Stomach smooth muscle (tissue), 2 donors: ENCODE data around the gene MMP25.

ENCODE experiments used
- H3K27ac ChIP-seq: one replicate; pipeline ENCODE4 v1.7.0; 2013; ENCODE audit warnings: mild to moderate bottlenecking, low read length, inconsistent platforms
- H3K27me3 ChIP-seq, 2 donors: one replicate each; pipeline ENCODE4 v1.7.0; 2013; ENCODE audit warnings: low read length in 2 of 2; ENCODE audit not compliant: insufficient read depth in 2 of 2, control insufficient read depth in 1 of 2
- H3K36me3 ChIP-seq, 2 donors: one replicate each; pipeline ENCODE4 v1.7.0; 2013; ENCODE audit warnings: low read length in 2 of 2; ENCODE audit not compliant: control insufficient read depth in 2 of 2, insufficient read depth in 2 of 2
- H3K4me1 ChIP-seq: one replicate; pipeline ENCODE4 v1.7.0; 2013; ENCODE audit warnings: low read length; ENCODE audit not compliant: control insufficient read depth, insufficient read depth
- H3K4me3 ChIP-seq, 2 donors: one replicate each; pipeline ENCODE4 v1.7.0; 2013; ENCODE audit warnings: low read length in 2 of 2
- H3K9ac ChIP-seq, 2 donors: one replicate each; pipeline ENCODE4 v1.7.0; 2013; ENCODE audit warnings: low read length in 2 of 2, mild to moderate bottlenecking in 1 of 2
- H3K9me3 ChIP-seq, 2 donors: one replicate each; pipeline ENCODE4 v1.7.0; 2013; ENCODE audit warnings: low read length in 2 of 2; ENCODE audit not compliant: control insufficient read depth in 2 of 2
- donor health status: healthy.
- donor health status: Pancreatic carcinoma.

Gene MMP25

DNA sequence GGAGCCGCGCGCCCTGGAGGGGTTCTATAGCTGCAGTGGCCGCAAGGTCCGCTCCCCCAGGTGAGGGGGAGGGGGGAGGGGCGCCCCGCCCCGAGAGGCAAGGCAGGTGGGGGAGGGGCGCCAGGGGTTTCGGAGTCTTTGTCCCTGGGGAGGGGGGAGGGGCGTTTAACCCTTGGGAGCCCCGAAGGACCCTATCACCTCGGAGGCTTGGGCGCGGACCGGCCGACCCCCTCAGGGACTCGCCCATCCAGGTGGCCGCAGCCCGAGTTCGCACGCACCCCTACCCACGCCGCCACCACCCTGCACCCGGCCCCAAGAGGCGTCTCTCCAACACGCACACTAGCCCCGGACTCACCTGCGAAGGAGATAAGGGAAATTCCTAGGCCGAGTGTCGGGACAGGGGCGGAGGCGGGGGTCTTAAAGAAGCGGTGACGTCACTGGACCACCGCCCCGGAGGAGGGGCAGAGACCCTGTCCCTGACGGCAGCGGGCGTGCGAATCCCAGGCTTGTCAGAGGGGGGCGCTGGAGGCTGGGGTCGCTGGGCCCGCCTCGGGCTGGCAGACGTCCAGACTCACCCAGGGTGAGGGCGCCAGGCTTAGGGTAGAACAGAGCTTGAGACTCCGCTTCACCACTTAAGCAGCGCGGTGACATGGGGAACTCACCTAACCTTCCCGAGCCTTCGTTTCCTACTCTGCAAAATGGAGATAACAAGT lies 28.4 kb upstream of the MMP25 start, which contains the start of gene CLDN6:
CLDN6 (minus strand) TSS at position 390 of the 713 bp plus-strand sequence. CDS start 2,162 bp downstream, outside the sequence.
- H3K27ac ChIP-seq: no peak within 1 kb of the TSS
- peaks cover 31% of the 10 kb centered on the region for H3K4me1 ChIP-seq
- H3K9ac ChIP-seq: no peak within 1 kb of the TSS
- no peaks in the 10 kb centered on the region for H3K36me3 ChIP-seq
- no peaks in the 10 kb centered on the region for H3K9me3 ChIP-seq
- H3K27me3 ChIP-seq: peaks cover 22 to 33% of the 10 kb centered on the region in 2 donors
- no peak within 1 kb of the TSS for H3K4me3 ChIP-seq

DNA sequence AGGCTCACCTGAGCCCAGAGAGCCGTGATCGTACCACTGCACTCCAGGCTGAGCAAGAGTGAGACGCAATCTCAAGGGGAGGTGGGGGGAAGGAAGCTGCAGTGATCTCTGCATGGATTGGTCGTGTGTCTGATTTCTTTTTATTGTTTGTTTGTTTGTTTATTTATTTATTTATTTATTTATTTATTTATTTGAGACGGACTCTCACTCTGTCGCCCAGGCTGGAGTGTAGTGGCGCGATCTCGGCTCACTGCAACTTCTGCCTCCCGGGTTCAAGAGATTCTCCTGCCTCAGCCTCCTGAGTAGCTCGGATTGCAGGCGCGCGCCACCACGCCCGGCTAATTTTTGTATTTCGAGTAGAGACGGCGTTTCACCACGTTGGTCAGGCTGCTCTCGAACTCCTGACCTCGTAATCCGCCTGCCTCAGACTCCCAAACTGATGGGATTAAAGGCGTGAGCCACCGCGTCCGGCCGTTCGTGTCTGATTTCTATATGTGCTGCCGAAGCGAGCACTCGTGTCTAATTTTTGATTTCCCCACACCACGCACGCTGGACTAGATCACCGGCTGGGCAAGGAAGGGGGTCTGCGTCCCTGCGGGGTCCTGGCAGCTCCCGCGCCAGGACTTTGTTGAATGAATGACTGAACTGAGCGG lies 26.6 kb upstream of the MMP25 start:
- peaks cover 40% of the 10 kb centered on the region for H3K4me1 ChIP-seq
- peaks cover 15 to 18% of the 10 kb centered on the region in 2 donors for H3K27me3 ChIP-seq
- peak overlapping the region; percentile 52 to 89 for H3K4me3 ChIP-seq
- H3K27ac ChIP-seq: no peak overlapping the region
- peak overlapping the region in 1 of 2 donors; percentile 29 for H3K9ac ChIP-seq
- H3K9me3 ChIP-seq: no peaks in the 10 kb centered on the region
- no peaks in the 10 kb centered on the region for H3K36me3 ChIP-seq

GRCh38 chr16:3020247-3020603 lies 26.1 kb upstream of the MMP25 start, which contains the start of gene TNFRSF12A:
TSS of gene TNFRSF12A (plus strand) at chr16:3020368. CDS start at chr16:3020398, 30 bp downstream.
- Histone ChIP-seq H3K36me3 (no peaks in the 10 kb centered on the region), H3K4me3 (peak within 1 kb of the TSS; percentile 89 to 96), H3K9me3 (no peaks in the 10 kb centered on the region), H3K9ac (peak within 1 kb of the TSS; percentile 74 to 99), H3K27me3 (peaks cover 15 to 18% of the 10 kb centered on the region in 2 donors), H3K27ac (peak within 1 kb of the TSS; percentile 93), H3K4me1 (peaks cover 40% of the 10 kb centered on the region)

DNA sequence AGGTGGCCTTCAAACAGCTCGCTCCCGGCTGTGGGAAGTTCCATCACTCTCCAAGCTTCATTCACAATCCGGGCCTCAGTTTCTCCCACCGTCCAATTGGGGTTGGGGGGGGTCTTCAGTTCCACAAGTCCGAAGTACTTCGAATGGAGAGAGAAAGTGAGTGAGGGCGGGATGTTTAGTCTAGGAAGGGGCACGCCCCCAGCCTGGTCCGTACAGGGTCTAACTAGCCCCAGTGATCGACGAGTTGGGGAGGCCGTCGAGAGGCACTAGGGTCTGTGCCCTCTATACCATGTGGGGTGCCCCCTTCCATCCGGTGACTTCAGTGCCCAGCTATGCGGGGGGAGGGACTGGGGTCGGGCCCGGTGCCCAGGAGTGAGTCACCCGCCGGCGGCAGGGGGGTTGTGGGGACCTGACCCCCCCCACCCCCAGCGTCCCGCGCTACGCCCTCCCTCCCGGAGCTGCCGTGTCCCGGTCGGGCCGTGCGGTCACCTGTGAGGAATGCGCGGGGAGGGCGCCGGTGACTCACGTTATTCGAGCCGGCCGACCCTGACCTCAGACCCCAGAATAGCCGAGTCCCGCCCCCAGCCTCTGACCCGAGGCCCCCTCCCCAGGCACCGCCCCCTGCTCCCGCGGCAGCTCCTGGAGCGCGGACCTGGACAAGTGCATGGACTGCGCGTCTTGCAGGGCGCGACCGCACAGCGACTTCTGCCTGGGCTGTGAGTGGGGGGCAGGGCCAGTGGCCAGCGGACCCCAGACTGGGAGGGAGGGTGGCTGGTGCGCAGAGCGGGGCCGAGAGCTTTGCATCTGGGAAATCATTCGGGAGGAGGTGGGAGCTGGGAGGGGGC lies 25.5 kb upstream of the MMP25 start:
- H3K9me3 ChIP-seq: no peaks in the 10 kb centered on the region
- peak overlapping the region; percentile 74 to 99 for H3K9ac ChIP-seq
- H3K4me3 ChIP-seq: peak overlapping the region; percentile 89 to 96
- H3K27me3 ChIP-seq: peaks cover 15 to 18% of the 10 kb centered on the region in 2 donors
- peak overlapping the region; percentile 93 for H3K27ac ChIP-seq
- peaks cover 40% of the 10 kb centered on the region for H3K4me1 ChIP-seq
- no peaks in the 10 kb centered on the region for H3K36me3 ChIP-seq

GRCh38 chr16:3021449-3022207 lies 24.7 kb upstream of the MMP25 start:
- peak overlapping the region; percentile 89 to 96 for H3K4me3 ChIP-seq
- H3K9me3 ChIP-seq: no peaks in the 10 kb centered on the region
- H3K9ac ChIP-seq: peak overlapping the region; percentile 47 to 99
- H3K27me3 ChIP-seq: peaks cover 15 to 18% of the 10 kb centered on the region in 2 donors
- peaks cover 40% of the 10 kb centered on the region for H3K4me1 ChIP-seq
- H3K36me3 ChIP-seq: peaks cover 4 to 5% of the 10 kb centered on the region in 2 donors
- H3K27ac ChIP-seq: peak overlapping the region; percentile 93

GRCh38 chr16:3022208-3022683 lies 24.1 kb upstream of the MMP25 start:
- Histone ChIP-seq H3K27ac (peak overlapping the region; percentile 93), H3K27me3 (peaks cover 12 to 15% of the 10 kb centered on the region in 2 donors), H3K4me3 (peak overlapping the region; percentile 89 to 96), H3K4me1 (peaks cover 40% of the 10 kb centered on the region), H3K36me3 (peaks cover 9 to 11% of the 10 kb centered on the region in 2 donors), H3K9me3 (no peaks in the 10 kb centered on the region), H3K9ac (peak overlapping the region; percentile 64 to 99)

- Histone ChIP-seq H3K9ac (peak overlapping the region; percentile 84 to 99), H3K27ac (peak overlapping the region; percentile 93), H3K4me1 (peaks cover 40% of the 10 kb centered on the region), H3K4me3 (peak overlapping the region; percentile 79 to 89), H3K27me3 (peaks cover 9% of the 10 kb centered on the region in 2 donors), H3K9me3 (no peaks in the 10 kb centered on the region), H3K36me3 (peaks cover 9 to 11% of the 10 kb centered on the region in 2 donors)
Measured at GRCh38 chr16:3022684-3023414, 23.5 kb upstream of the MMP25 start.

DNA sequence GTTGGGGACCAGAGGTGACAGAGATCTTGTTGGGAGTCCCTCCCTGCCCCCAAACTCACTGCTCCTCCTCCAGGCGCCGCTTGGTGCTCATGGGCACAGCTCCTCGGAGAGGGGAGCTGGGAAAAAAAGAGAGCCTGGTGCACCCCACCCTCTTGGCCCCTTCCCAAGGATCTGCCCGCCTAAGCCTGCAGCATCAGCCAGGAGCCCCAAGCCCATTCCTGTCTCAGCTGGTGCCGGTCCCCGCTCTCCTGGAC lies 23.0 kb upstream of the MMP25 start:
- H3K4me3 ChIP-seq: peak overlapping the region; percentile 79 to 89
- H3K27ac ChIP-seq: peak overlapping the region; percentile 93
- H3K36me3 ChIP-seq: peaks cover 9 to 11% of the 10 kb centered on the region in 2 donors
- H3K27me3 ChIP-seq: peaks cover 4 to 6% of the 10 kb centered on the region in 2 donors
- H3K9me3 ChIP-seq: no peaks in the 10 kb centered on the region
- peak overlapping the region; percentile 84 to 99 for H3K9ac ChIP-seq
- H3K4me1 ChIP-seq: peaks cover 41% of the 10 kb centered on the region

DNA sequence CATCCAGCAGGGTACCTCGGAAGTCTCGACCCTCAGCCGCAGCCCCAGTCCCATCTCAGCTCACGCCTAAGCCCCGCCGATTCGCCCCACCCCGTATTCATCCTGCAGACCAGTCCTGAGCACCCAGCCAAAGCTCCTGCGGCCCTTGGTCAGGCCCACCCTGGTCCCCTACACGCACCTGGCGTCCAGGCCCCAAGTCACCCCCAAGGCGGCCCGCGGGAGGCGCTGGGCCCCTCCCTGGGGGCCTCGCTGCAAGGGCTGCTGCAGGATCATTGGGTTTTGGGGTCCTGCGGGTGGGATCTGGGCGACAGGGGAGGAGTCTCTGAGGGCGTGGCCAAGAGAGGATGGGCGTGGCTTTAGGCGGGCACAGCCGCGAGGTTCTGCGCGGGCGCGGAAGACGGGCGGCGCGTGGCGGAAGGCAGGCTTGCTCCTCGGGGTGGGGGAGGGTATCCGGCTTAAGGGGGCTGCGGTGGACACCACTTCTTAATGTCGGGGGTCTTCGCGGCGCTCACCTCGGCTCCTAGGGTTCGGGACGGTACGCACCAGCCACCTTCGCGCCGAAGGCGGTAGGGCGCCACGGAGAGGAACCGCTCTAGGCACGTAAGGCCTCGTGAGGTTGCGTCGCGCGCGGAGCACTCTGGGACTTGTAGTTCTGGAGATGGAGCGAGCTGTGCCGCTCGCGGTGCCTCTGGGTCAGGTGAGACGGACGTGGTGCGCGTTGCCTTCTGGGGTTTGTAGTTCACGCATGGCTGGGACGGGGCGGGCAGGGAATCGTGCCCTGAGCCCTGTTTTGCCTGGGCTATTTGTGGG lies 22.5 kb upstream of the MMP25 start, which contains the start of the genes HCFC1R1 and THOC6:
HCFC1R1 (minus strand) TSS at position 274 of the 810 bp plus-strand sequence; CDS start at position 273, 1 bp downstream.
THOC6 (plus strand) TSS at position 367 of the 810 bp plus-strand sequence; CDS start at position 659, 292 bp downstream.
- H3K36me3 ChIP-seq: peaks cover 9 to 11% of the 10 kb centered on the region in 2 donors
- H3K9ac ChIP-seq: peak within 1 kb of the TSS; percentile 84 to 99
- H3K4me3 ChIP-seq: peak within 1 kb of the TSS; percentile 79 to 89
- H3K4me1 ChIP-seq: peaks cover 46% of the 10 kb centered on the region
- peak within 1 kb of the TSS; percentile 93 for H3K27ac ChIP-seq
- H3K9me3 ChIP-seq: no peaks in the 10 kb centered on the region
- peaks cover 1 to 4% of the 10 kb centered on the region in 2 donors for H3K27me3 ChIP-seq
